Panc1 (cell line): Measurements from ENCODE around the gene COL27A1. TPM values are rescaled to one million over a fixed set of nuclear protein-coding genes. Genes with fewer than 3 reads are reported as not detected.

Experiments
- ATAC-seq: fragments of 200-7000 bp; cut with Tn5 transposase; 2 replicates; pipeline ENCODE4 v1.9.1; 2020; ENCODE audit warnings: mild to moderate bottlenecking, moderate library complexity
- BruUV-seq: library from RNA; stranded (reverse); fragments of 400-500 nt; replicated peaks from 2 replicates; lab custom pipeline; 2021; lab: Mats Ljungman, UMichigan
- CTCF ChIA-PET: fragments of 300-600 bp; sonication (Branson Sonifier 250); formaldehyde crosslinking; loops from one replicate; lab custom pipeline; 2022; ENCODE audit warnings: antibody characterized with exemption; lab: Charles Lee
- POLR2A ChIA-PET: fragments of 300-600 bp; sonication (Branson Sonifier 250); formaldehyde crosslinking; loops from one replicate; lab custom pipeline; 2022; ENCODE audit warnings: antibody characterized with exemption; lab: Charles Lee
- DNase-seq: peaks from one replicate; pipeline ENCODE4 v3.0.0-alpha.2; 2010; ENCODE audit warnings: low read depth, low spot score
- H3K27ac ChIP-seq: 2 replicates; pipeline ENCODE4 v1.5.1; 2011; ENCODE audit warnings: mild to moderate bottlenecking, low read length, inconsistent platforms
- H3K27me3 ChIP-seq: fragments of 200-500 bp; sonication (Bioruptor generic); 2 replicates; pipeline ENCODE4 v1.6.0; 2014; ENCODE audit warnings: low read length, inconsistent platforms; ENCODE audit not compliant: control insufficient read depth, insufficient read depth
- H3K36me3 ChIP-seq: fragments of 200-500 bp; sonication (Bioruptor generic); 2 replicates; pipeline ENCODE4 v1.5.1; 2014; ENCODE audit warnings: inconsistent platforms, mild to moderate bottlenecking, low read length, moderate library complexity; ENCODE audit not compliant: control insufficient read depth, insufficient read depth
- H3K4me1 ChIP-seq: 2 replicates; pipeline ENCODE4 v1.5.1; 2011; ENCODE audit warnings: inconsistent platforms, mild to moderate bottlenecking, low read length, moderate library complexity; ENCODE audit not compliant: control insufficient read depth, insufficient read depth
- H3K4me3 ChIP-seq, 2 experiments: 2 replicates each; pipeline ENCODE4 v1.5.1; 2011 to 2012; ENCODE audit warnings: low read depth in 2 of 2, low read length in 2 of 2, mild to moderate bottlenecking in 2 of 2, inconsistent platforms in 1 of 2, moderate library complexity in 1 of 2
- H3K9me3 ChIP-seq: fragments of 200-500 bp; sonication (Bioruptor generic); 2 replicates; pipeline ENCODE4 v1.5.1; 2014; ENCODE audit warnings: low read depth, mild to moderate bottlenecking, inconsistent platforms, low read length, moderate library complexity; ENCODE audit not compliant: control insufficient read depth, insufficient read depth
- CTCF ChIP-seq: fragments of 450-650 bp; IDR thresholded peaks from 2 replicates; pipeline ENCODE4 v1.5.1; 2017; ENCODE audit warnings: mild to moderate bottlenecking
- POLR2AphosphoS5 ChIP-seq: IDR thresholded peaks from 2 replicates; pipeline ENCODE4 v1.6.1; 2012; ENCODE audit warnings: mild to moderate bottlenecking, low read depth, low read length, moderate library complexity
- SIN3A ChIP-seq: IDR thresholded peaks from 2 replicates; pipeline ENCODE4 v1.6.1; 2012; ENCODE audit warnings: low read depth, mild to moderate bottlenecking, low read length, moderate library complexity, borderline replicate concordance; ENCODE audit not compliant: insufficient read depth
- TCF7L2 ChIP-seq: IDR thresholded peaks from 2 replicates; pipeline ENCODE4 v1.6.1; 2011; ENCODE audit warnings: mild to moderate bottlenecking, low read depth, low read length, inconsistent platforms
- in situ Hi-C: cut with HindIII; loops from 2 replicates; pipeline ENCODE4 v1.10.0; 2016; ENCODE audit warnings: low sequenced_read_pairs, low pct_unique_long_range_greater_than_20kb
- intact Hi-C: fragments of 100-400 bp; cut with micrococcal nuclease; formaldehyde crosslinking; loops from one replicate; pipeline ENCODE4 v1.10.0; 2022; ENCODE audit not compliant: unreplicated experiment
- total RNA-seq: library from RNA; stranded (reverse); gene quantifications from one replicate; pipeline ENCODE4 v1.2.1, GENCODE V29; 2021; ENCODE audit not compliant: unreplicated experiment
- TF ChIP-seq, protein P1 (sequence below), 2 experiments: IDR thresholded peaks; 2 replicates each; pipeline ENCODE4 v1.6.1; 2011 to 2012; ENCODE audit warnings: low read depth in 2 of 2, control low read depth in 1 of 2, low read length in 1 of 2, mild to moderate bottlenecking in 1 of 2, moderate library complexity in 1 of 2; ENCODE audit not compliant: insufficient read depth in 1 of 2

The COL27A1 gene
- total RNA-seq, 1 experiment from 2014 or later: 5.1 TPM

- BruUV-seq: no TSS peak
- no peak for DNase-seq
- in situ Hi-C loops: no loop called here
These were observed 83.8 kb downstream of the COL27A1 start for GRCh38 chr9:114238891-114239875.

DNA sequence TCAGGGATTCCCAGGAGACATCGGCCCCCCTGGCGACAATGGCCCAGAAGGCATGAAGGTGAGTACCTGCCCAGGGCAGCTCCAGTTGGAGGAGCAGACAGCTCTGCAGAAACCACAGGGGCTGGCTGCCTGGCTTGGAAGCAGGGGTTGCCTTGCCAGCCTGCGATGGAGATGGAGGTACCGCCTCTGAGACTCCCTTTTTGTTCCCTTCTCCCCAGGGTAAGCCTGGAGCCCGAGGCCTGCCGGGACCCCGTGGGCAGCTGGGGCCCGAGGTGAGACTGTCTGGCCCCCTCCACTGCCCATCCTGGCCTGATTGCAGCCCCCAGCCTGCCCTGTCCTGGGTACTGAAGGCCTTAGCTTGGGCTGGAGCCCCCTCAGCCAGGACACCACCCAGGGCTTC lies 84.9 kb downstream of the COL27A1 start:
- no peaks in the 10 kb centered on the region for H3K4me1 ChIP-seq
- intact Hi-C loops: no loop called here
- DNase-seq: no peak
- BruUV-seq: no TSS peak
- ATAC-seq: no peak
- no peak overlapping the region for H3K4me3 ChIP-seq
- in situ Hi-C loops: no loop called here
- no peaks in the 10 kb centered on the region for H3K9me3 ChIP-seq
- ChIA-PET CTCF (no interaction called here), POLR2A (no interaction called here)
- no peaks in the 10 kb centered on the region for H3K36me3 ChIP-seq
- TF ChIP-seq CTCF: no peak
- TF ChIP-seq, protein P1, sequence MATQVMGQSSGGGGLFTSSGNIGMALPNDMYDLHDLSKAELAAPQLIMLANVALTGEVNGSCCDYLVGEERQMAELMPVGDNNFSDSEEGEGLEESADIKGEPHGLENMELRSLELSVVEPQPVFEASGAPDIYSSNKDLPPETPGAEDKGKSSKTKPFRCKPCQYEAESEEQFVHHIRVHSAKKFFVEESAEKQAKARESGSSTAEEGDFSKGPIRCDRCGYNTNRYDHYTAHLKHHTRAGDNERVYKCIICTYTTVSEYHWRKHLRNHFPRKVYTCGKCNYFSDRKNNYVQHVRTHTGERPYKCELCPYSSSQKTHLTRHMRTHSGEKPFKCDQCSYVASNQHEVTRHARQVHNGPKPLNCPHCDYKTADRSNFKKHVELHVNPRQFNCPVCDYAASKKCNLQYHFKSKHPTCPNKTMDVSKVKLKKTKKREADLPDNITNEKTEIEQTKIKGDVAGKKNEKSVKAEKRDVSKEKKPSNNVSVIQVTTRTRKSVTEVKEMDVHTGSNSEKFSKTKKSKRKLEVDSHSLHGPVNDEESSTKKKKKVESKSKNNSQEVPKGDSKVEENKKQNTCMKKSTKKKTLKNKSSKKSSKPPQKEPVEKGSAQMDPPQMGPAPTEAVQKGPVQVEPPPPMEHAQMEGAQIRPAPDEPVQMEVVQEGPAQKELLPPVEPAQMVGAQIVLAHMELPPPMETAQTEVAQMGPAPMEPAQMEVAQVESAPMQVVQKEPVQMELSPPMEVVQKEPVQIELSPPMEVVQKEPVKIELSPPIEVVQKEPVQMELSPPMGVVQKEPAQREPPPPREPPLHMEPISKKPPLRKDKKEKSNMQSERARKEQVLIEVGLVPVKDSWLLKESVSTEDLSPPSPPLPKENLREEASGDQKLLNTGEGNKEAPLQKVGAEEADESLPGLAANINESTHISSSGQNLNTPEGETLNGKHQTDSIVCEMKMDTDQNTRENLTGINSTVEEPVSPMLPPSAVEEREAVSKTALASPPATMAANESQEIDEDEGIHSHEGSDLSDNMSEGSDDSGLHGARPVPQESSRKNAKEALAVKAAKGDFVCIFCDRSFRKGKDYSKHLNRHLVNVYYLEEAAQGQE (IDR thresholded peaks at IDR 0.05; ENCODE audit: insufficient read depth in 1 of 2, low read depth in 2 of 2, low read length in 1 of 2): no peak
- TF ChIP-seq POLR2AphosphoS5: no peak
- no peak for TF ChIP-seq SIN3A
- TF ChIP-seq TCF7L2: no peak
- H3K27ac ChIP-seq: no peak overlapping the region
- no peaks in the 10 kb centered on the region for H3K27me3 ChIP-seq

More at GRCh38 chr9:114238891-114239875, 83.8 kb downstream of the COL27A1 start:
- no peaks in the 10 kb centered on the region for H3K9me3 ChIP-seq
- H3K27me3 ChIP-seq: no peaks in the 10 kb centered on the region
- H3K36me3 ChIP-seq: no peaks in the 10 kb centered on the region
- CTCF ChIA-PET: no interaction called here
- POLR2A ChIA-PET: no interaction called here
- intact Hi-C loops: no loop called here
- TF ChIP-seq TCF7L2: no peak
- no peak for TF ChIP-seq CTCF
- ATAC-seq: no peak
- H3K27ac ChIP-seq: no peak overlapping the region
- H3K4me1 ChIP-seq: no peaks in the 10 kb centered on the region
- H3K4me3 ChIP-seq: no peak overlapping the region
